ENCODE results near the gene BRCA1.
"Not testable (repeated sequence)": the region's sequence is repeated elsewhere in the genome, so short reads cannot be mapped to it uniquely, and the experiment has no call there.

The BRCA1 gene

GRCh38 chr17:43133439-43133838 is 8.3 kb upstream of the BRCA1 start:
- DNase-seq = not testable (repeated sequence)

- DNase-seq = no peak
Measured at GRCh38 chr17:43132117-43132516, 7.0 kb upstream of the BRCA1 start.

GRCh38 chr17:43129671-43130010 is 4.5 kb upstream of the BRCA1 start:
- no peak for DNase-seq

- DNase-seq = not testable (repeated sequence)
Measured at GRCh38 chr17:43127333-43127876, 2.2 kb upstream of the BRCA1 start.

- DNase-seq = no peak
Measured at GRCh38 chr17:43126911-43127290, 1.7 kb upstream of the BRCA1 start.

- no peak for DNase-seq
Measured at GRCh38 chr17:43125967-43126910, 1.1 kb upstream of the BRCA1 start.

- no peak for DNase-seq
Measured at GRCh38 chr17:43118679-43119615, 6.2 kb downstream of the BRCA1 start.

GRCh38 chr17:43114151-43114552 is 11.0 kb downstream of the BRCA1 start:
- no peak for DNase-seq

- no peak for DNase-seq
Measured at GRCh38 chr17:43106552-43106951, 18.6 kb downstream of the BRCA1 start.

GRCh38 chr17:43105146-43105545 is 20.0 kb downstream of the BRCA1 start:
- DNase-seq = no peak

GRCh38 chr17:43104665-43105064 is 20.5 kb downstream of the BRCA1 start:
- no peak for DNase-seq

- DNase-seq = not testable (repeated sequence)
Measured at GRCh38 chr17:43095364-43095763, 29.8 kb downstream of the BRCA1 start.

- no peak for DNase-seq
Measured at GRCh38 chr17:43094129-43094835, 30.9 kb downstream of the BRCA1 start.

GRCh38 chr17:43092901-43093300 is 32.3 kb downstream of the BRCA1 start:
- DNase-seq = no peak

GRCh38 chr17:43090022-43090421 is 35.1 kb downstream of the BRCA1 start:
- DNase-seq = no peak

- DNase-seq = no peak
Measured at GRCh38 chr17:43085474-43085873, 39.7 kb downstream of the BRCA1 start.

GRCh38 chr17:43079641-43080302 is 45.4 kb downstream of the BRCA1 start:
- DNase-seq = no peak

- DNase-seq = no peak
Measured at GRCh38 chr17:43074869-43075268, 50.3 kb downstream of the BRCA1 start.

GRCh38 chr17:43070872-43071271 is 54.3 kb downstream of the BRCA1 start:
- DNase-seq = no peak

GRCh38 chr17:43070257-43070656 is 54.9 kb downstream of the BRCA1 start:
- no peak for DNase-seq

GRCh38 chr17:43069368-43069898 is 55.7 kb downstream of the BRCA1 start:
- no peak for DNase-seq
